Mesenchymal stem cell (in vitro differentiated cells and primary cell): Measurements from ENCODE around the gene LZTS2.

Experiments used
- DNase-seq: peaks from one replicate; pipeline ENCODE4 v3.0.0-alpha.2; 2013
- H2AFZ ChIP-seq: one replicate; pipeline ENCODE4 v1.6.1; 2013; ENCODE audit warnings: low read depth, mild to moderate bottlenecking, control low read depth, inconsistent platforms, low read length, moderate library complexity
- H2AK5ac ChIP-seq: 2 replicates; pipeline ENCODE4 v1.6.1; 2013; ENCODE audit warnings: low read length, moderate library complexity, mild to moderate bottlenecking, inconsistent platforms; ENCODE audit not compliant: severe bottlenecking
- H2BK120ac ChIP-seq: one replicate; pipeline ENCODE4 v1.6.1; 2013; ENCODE audit warnings: low read depth, mild to moderate bottlenecking, inconsistent platforms, low read length, moderate library complexity
- H2BK12ac ChIP-seq, 2 experiments: one replicate each; pipeline ENCODE4 v1.6.1; 2013; ENCODE audit warnings: inconsistent platforms in 2 of 2, low read length in 2 of 2, mild to moderate bottlenecking in 2 of 2, moderate library complexity in 2 of 2, control low read depth in 1 of 2
- H2BK15ac ChIP-seq: one replicate; pipeline ENCODE4 v1.6.1; 2013; ENCODE audit warnings: mild to moderate bottlenecking, low read depth, inconsistent platforms; ENCODE audit not compliant: poor library complexity, severe bottlenecking
- H2BK5ac ChIP-seq: 2 replicates; pipeline ENCODE4 v1.6.1; 2013; ENCODE audit warnings: low read depth, mild to moderate bottlenecking, low read length, control low read depth, inconsistent platforms; ENCODE audit not compliant: poor library complexity, severe bottlenecking
- H3K14ac ChIP-seq, 2 experiments: one replicate each; pipeline ENCODE4 v1.6.1; 2013; ENCODE audit warnings: inconsistent platforms in 2 of 2, low read length in 2 of 2, control low read depth in 1 of 2, mild to moderate bottlenecking in 1 of 2, moderate library complexity in 1 of 2
- H3K18ac ChIP-seq, 2 experiments: one replicate each; pipeline ENCODE4 v1.6.1; 2013; ENCODE audit warnings: inconsistent platforms in 2 of 2, low read length in 2 of 2, control low read depth in 1 of 2, low read depth in 1 of 2, mild to moderate bottlenecking in 1 of 2
- H3K23ac ChIP-seq, 2 experiments: one replicate each; pipeline ENCODE4 v1.6.1; 2013; ENCODE audit warnings: inconsistent platforms in 2 of 2, low read length in 2 of 2, mild to moderate bottlenecking in 2 of 2, moderate library complexity in 2 of 2, control low read depth in 1 of 2
- H3K27ac ChIP-seq: 2 replicates; pipeline ENCODE4 v1.5.1; 2013; ENCODE audit warnings: mild to moderate bottlenecking, moderate library complexity, low read length, control low read depth, inconsistent platforms; ENCODE audit not compliant: poor library complexity, severe bottlenecking
- H3K27me3 ChIP-seq, 2 experiments: 2 replicates each; pipeline versions ENCODE4 v1.6.1 to v1.7.0; 2013; ENCODE audit warnings: low read length in 2 of 2, mild to moderate bottlenecking in 2 of 2, moderate library complexity in 2 of 2, control low read depth in 1 of 2, inconsistent platforms in 1 of 2; ENCODE audit not compliant: control insufficient read depth in 1 of 2, insufficient read depth in 1 of 2
- H3K36me3 ChIP-seq, 2 experiments: 2 replicates each; pipeline versions ENCODE4 v1.6.1 to v1.7.0; 2013; ENCODE audit warnings: low read length in 2 of 2, control low read depth in 1 of 2, inconsistent platforms in 1 of 2, low read depth in 1 of 2, mild to moderate bottlenecking in 1 of 2; ENCODE audit not compliant: insufficient read depth in 2 of 2, control insufficient read depth in 1 of 2
- H3K4ac ChIP-seq, 2 experiments: one replicate each; pipeline ENCODE4 v1.6.1; 2013; ENCODE audit warnings: inconsistent platforms in 2 of 2, low read length in 2 of 2, mild to moderate bottlenecking in 2 of 2, moderate library complexity in 2 of 2, control low read depth in 1 of 2, low read depth in 1 of 2
- H3K4me1 ChIP-seq: 2 replicates; pipeline ENCODE4 v1.6.1; 2013; ENCODE audit warnings: low read depth, low read length, control low read depth; ENCODE audit not compliant: control insufficient read depth, insufficient read depth
- H3K4me2 ChIP-seq: 2 replicates; pipeline ENCODE4 v1.6.1; 2013; ENCODE audit warnings: low read length, mild to moderate bottlenecking, inconsistent platforms; ENCODE audit not compliant: poor library complexity, severe bottlenecking
- H3K4me3 ChIP-seq, 2 experiments: 2 replicates each; pipeline versions ENCODE4 v1.5.1 to v1.7.0; 2013; ENCODE audit warnings: low read length in 2 of 2, mild to moderate bottlenecking in 2 of 2, control low read depth in 1 of 2, low read depth in 1 of 2; ENCODE audit not compliant: insufficient read depth in 1 of 2
- H3K79me1 ChIP-seq: replicated peaks from 2 replicates; pipeline ENCODE4 v1.6.1; 2013; ENCODE audit warnings: mild to moderate bottlenecking, control low read depth, low read length, inconsistent platforms; ENCODE audit not compliant: poor library complexity, severe bottlenecking
- H3K9ac ChIP-seq: 2 replicates; pipeline ENCODE4 v1.7.0; 2013; ENCODE audit warnings: mild to moderate bottlenecking, low read length, moderate library complexity
- H3K9me3 ChIP-seq: 2 replicates; pipeline ENCODE4 v1.7.0; 2013; ENCODE audit warnings: mild to moderate bottlenecking, low read length; ENCODE audit not compliant: control insufficient read depth
- H4K8ac ChIP-seq: one replicate; pipeline ENCODE4 v1.6.1; 2013; ENCODE audit warnings: inconsistent platforms, mild to moderate bottlenecking, low read length, moderate library complexity
- H4K91ac ChIP-seq: one replicate; pipeline ENCODE4 v1.6.1; 2013; ENCODE audit warnings: mild to moderate bottlenecking, low read length, inconsistent platforms
- WGBS: methylation state at CpG from one replicate; pipeline ENCODE4 v1.1.7; 2013; ENCODE audit warnings: mixed read lengths; 5-methylcytosine and 5-hydroxymethylcytosine counted together

The LZTS2 gene

GRCh38 chr10:101019440-101019703 lies 19.8 kb downstream of the LZTS2 start:
- H2BK5ac ChIP-seq, result no peak overlapping the region
- WGBS, result 36% methylated on average over 2 of the region's 2 CpGs
- no peak overlapping the region for H3K14ac ChIP-seq
- no peak for DNase-seq
- H3K18ac ChIP-seq, result no peak overlapping the region
- no peak overlapping the region for H2BK12ac ChIP-seq
- H2BK15ac ChIP-seq, result no peak overlapping the region
- peaks cover 0 to 5% of the 10 kb centered on the region in 2 experiments for H3K36me3 ChIP-seq
- no peak overlapping the region for H2AK5ac ChIP-seq
- peaks cover 24% of the 10 kb centered on the region for H3K4me1 ChIP-seq
- no peaks in the 10 kb centered on the region for H3K79me1 ChIP-seq
- H2BK120ac ChIP-seq, result no peak overlapping the region
- no peak overlapping the region for H2AFZ ChIP-seq
- no peak overlapping the region for H4K8ac ChIP-seq
- no peak overlapping the region for H4K91ac ChIP-seq
- H3K4ac ChIP-seq, result no peak overlapping the region
- no peak overlapping the region for H3K23ac ChIP-seq
- H3K9ac ChIP-seq, result no peak overlapping the region
- no peaks in the 10 kb centered on the region for H3K9me3 ChIP-seq
- no peak overlapping the region for H3K4me3 ChIP-seq
- H3K27ac ChIP-seq, result no peak overlapping the region
- H3K27me3 ChIP-seq, result no peaks in the 10 kb centered on the region
- H3K4me2 ChIP-seq, result no peak overlapping the region

GRCh38 chr10:101020427-101021075 lies 20.9 kb downstream of the LZTS2 start:
- H3K27me3 ChIP-seq, result no peaks in the 10 kb centered on the region
- H3K4me3 ChIP-seq, result no peak overlapping the region
- H3K9me3 ChIP-seq, result no peaks in the 10 kb centered on the region
- H4K91ac ChIP-seq, result no peak overlapping the region
- H3K4ac ChIP-seq, result no peak overlapping the region
- H2AK5ac ChIP-seq, result no peak overlapping the region
- no peak overlapping the region for H2AFZ ChIP-seq
- DNase-seq, result no peak
- H3K4me1 ChIP-seq, result peaks cover 14% of the 10 kb centered on the region
- H3K27ac ChIP-seq, result no peak overlapping the region
- no peak overlapping the region for H3K23ac ChIP-seq
- H3K9ac ChIP-seq, result no peak overlapping the region
- H2BK5ac ChIP-seq, result no peak overlapping the region
- no peak overlapping the region for H3K14ac ChIP-seq
- H2BK15ac ChIP-seq, result no peak overlapping the region
- 89% methylated on average over 9 of the region's 10 CpGs for WGBS
- no peaks in the 10 kb centered on the region for H3K79me1 ChIP-seq
- peaks cover 0 to 5% of the 10 kb centered on the region in 2 experiments for H3K36me3 ChIP-seq
- no peak overlapping the region for H4K8ac ChIP-seq
- H3K4me2 ChIP-seq, result no peak overlapping the region
- no peak overlapping the region for H3K18ac ChIP-seq
- H2BK12ac ChIP-seq, result no peak overlapping the region
- no peak overlapping the region for H2BK120ac ChIP-seq

GRCh38 chr10:101021239-101021638 lies 21.6 kb downstream of the LZTS2 start:
- H4K8ac ChIP-seq, result no peak overlapping the region
- no peak overlapping the region for H2BK12ac ChIP-seq
- no peaks in the 10 kb centered on the region for H3K9me3 ChIP-seq
- H3K4ac ChIP-seq, result no peak overlapping the region
- no peak overlapping the region for H3K23ac ChIP-seq
- H2BK15ac ChIP-seq, result no peak overlapping the region
- H3K27me3 ChIP-seq, result no peaks in the 10 kb centered on the region
- H3K79me1 ChIP-seq, result no peaks in the 10 kb centered on the region
- no peak overlapping the region for H2AK5ac ChIP-seq
- no peak overlapping the region for H3K27ac ChIP-seq
- no peak overlapping the region for H2AFZ ChIP-seq
- H2BK120ac ChIP-seq, result no peak overlapping the region
- peaks cover 13% of the 10 kb centered on the region for H3K4me1 ChIP-seq
- no peak overlapping the region for H3K9ac ChIP-seq
- H3K4me3 ChIP-seq, result no peak overlapping the region
- H4K91ac ChIP-seq, result peak overlapping the region; percentile 7
- no peak for DNase-seq
- 89% methylated on average over 4 of the region's 4 CpGs for WGBS
- no peak overlapping the region for H3K18ac ChIP-seq
- H3K36me3 ChIP-seq, result peaks cover 0 to 5% of the 10 kb centered on the region in 2 experiments
- H2BK5ac ChIP-seq, result no peak overlapping the region
- no peak overlapping the region for H3K14ac ChIP-seq
- H3K4me2 ChIP-seq, result no peak overlapping the region

GRCh38 chr10:101021692-101022251 lies 22.2 kb downstream of the LZTS2 start:
- Histone ChIP-seq H3K23ac (no peak overlapping the region), H2AK5ac (no peak overlapping the region), H3K4me3 (no peak overlapping the region), H3K4me2 (no peak overlapping the region), H4K91ac (no peak overlapping the region), H2AFZ (no peak overlapping the region), H2BK5ac (no peak overlapping the region), H3K36me3 (peaks cover 0 to 5% of the 10 kb centered on the region in 2 experiments), H3K9me3 (no peaks in the 10 kb centered on the region), H3K79me1 (no peaks in the 10 kb centered on the region), H3K4me1 (peaks cover 15% of the 10 kb centered on the region), H3K27me3 (peaks cover 0 to 2% of the 10 kb centered on the region in 2 experiments), H3K4ac (no peak overlapping the region), H2BK120ac (no peak overlapping the region), H2BK12ac (no peak overlapping the region), H3K14ac (no peak overlapping the region), H3K18ac (no peak overlapping the region), H3K9ac (no peak overlapping the region), H2BK15ac (no peak overlapping the region), H3K27ac (no peak overlapping the region), H4K8ac (no peak overlapping the region)
- no peak for DNase-seq
- WGBS, result 92% methylated on average over 11 of the region's 11 CpGs
